KMS-11 (cell line): ENCODE measurements around the gene NUCB2.

Experiments used
- H2AFZ ChIP-seq: fragments of 200-600 bp; sonication (generic); 2 replicates; pipeline ENCODE4 v1.6.1; 2016; ENCODE audit warnings: antibody characterized with exemption, mixed run types, low read depth
- H3K27ac ChIP-seq: fragments of 200-600 bp; sonication (generic); 2 replicates; pipeline ENCODE4 v1.6.1; 2016; ENCODE audit warnings: mild to moderate bottlenecking, mixed run types
- H3K27me3 ChIP-seq: fragments of 200-600 bp; sonication (generic); 2 replicates; pipeline ENCODE4 v1.6.1; 2017; ENCODE audit warnings: mild to moderate bottlenecking, low read depth, mixed run types, moderate library complexity; ENCODE audit not compliant: insufficient read depth
- H3K36me3 ChIP-seq: fragments of 200-600 bp; sonication (generic); 2 replicates; pipeline ENCODE4 v1.6.1; 2017; ENCODE audit warnings: mild to moderate bottlenecking, mixed run types; ENCODE audit not compliant: insufficient read depth
- H3K4me1 ChIP-seq: fragments of 200-600 bp; sonication (generic); 2 replicates; pipeline ENCODE4 v1.6.1; 2016; ENCODE audit warnings: mild to moderate bottlenecking, low read depth, mixed run types; ENCODE audit not compliant: poor library complexity, severe bottlenecking
- H3K4me2 ChIP-seq: fragments of 200-600 bp; sonication (generic); 2 replicates; pipeline ENCODE4 v1.7.0; 2016; ENCODE audit warnings: mild to moderate bottlenecking, mixed run types
- H3K4me3 ChIP-seq: fragments of 200-600 bp; sonication (generic); IDR thresholded peaks from 2 replicates; pipeline ENCODE4 v1.6.1; 2017; ENCODE audit warnings: low read depth, low read length, mixed read lengths; ENCODE audit not compliant: insufficient read depth
- H3K79me2 ChIP-seq: fragments of 200-600 bp; sonication (generic); 2 replicates; pipeline ENCODE4 v1.6.1; 2016; ENCODE audit warnings: low read depth, mixed run types; ENCODE audit not compliant: insufficient read depth
- H3K9ac ChIP-seq: fragments of 200-600 bp; sonication (generic); 2 replicates; pipeline ENCODE4 v1.6.1; 2016; ENCODE audit warnings: mild to moderate bottlenecking, mixed run types
- H4K20me1 ChIP-seq: fragments of 200-600 bp; sonication (generic); 2 replicates; pipeline ENCODE4 v1.6.1; 2016; ENCODE audit warnings: mild to moderate bottlenecking, mixed run types; ENCODE audit not compliant: insufficient read depth
- TF ChIP-seq, protein P1 (sequence below): fragments of 200-600 bp; sonication (generic); conservative IDR thresholded peaks from 2 replicates; pipeline ENCODE4 v1.6.1; 2017; ENCODE audit warnings: low read depth, mild to moderate bottlenecking, antibody characterized with exemption, low read length, moderate library complexity, mixed read lengths

The NUCB2 gene

DNA sequence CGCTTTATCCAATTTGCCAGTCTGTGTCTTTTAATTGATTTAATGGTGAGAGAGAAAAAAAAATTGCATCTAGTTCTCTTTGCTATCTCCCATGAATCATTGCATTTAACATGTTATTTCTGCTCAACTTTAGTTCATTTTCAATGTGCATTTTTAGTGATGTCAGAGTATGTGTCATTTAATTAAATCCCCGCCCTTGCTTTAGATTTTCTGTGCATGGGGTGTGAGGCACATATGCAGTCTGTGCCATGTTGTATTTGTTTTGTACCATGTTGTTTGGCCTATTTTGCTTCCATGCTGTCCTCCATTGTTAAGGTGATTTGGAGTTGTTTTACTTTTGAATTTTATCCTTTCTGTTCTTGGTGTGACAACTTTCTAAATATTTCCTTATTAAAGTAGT lies 66.7 kb downstream of the NUCB2 start:
- no peak overlapping the region for H3K4me3 ChIP-seq
- H3K4me1 ChIP-seq = no peaks in the 10 kb centered on the region
- no peaks in the 10 kb centered on the region for H3K79me2 ChIP-seq
- no peak overlapping the region for H3K27ac ChIP-seq
- no peaks in the 10 kb centered on the region for H3K36me3 ChIP-seq
- H3K9ac ChIP-seq = no peak overlapping the region
- H3K27me3 ChIP-seq = no peaks in the 10 kb centered on the region
- H2AFZ ChIP-seq = no peak overlapping the region
- H3K4me2 ChIP-seq = no peak overlapping the region
- TF ChIP-seq, protein P1, sequence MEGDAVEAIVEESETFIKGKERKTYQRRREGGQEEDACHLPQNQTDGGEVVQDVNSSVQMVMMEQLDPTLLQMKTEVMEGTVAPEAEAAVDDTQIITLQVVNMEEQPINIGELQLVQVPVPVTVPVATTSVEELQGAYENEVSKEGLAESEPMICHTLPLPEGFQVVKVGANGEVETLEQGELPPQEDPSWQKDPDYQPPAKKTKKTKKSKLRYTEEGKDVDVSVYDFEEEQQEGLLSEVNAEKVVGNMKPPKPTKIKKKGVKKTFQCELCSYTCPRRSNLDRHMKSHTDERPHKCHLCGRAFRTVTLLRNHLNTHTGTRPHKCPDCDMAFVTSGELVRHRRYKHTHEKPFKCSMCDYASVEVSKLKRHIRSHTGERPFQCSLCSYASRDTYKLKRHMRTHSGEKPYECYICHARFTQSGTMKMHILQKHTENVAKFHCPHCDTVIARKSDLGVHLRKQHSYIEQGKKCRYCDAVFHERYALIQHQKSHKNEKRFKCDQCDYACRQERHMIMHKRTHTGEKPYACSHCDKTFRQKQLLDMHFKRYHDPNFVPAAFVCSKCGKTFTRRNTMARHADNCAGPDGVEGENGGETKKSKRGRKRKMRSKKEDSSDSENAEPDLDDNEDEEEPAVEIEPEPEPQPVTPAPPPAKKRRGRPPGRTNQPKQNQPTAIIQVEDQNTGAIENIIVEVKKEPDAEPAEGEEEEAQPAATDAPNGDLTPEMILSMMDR = no peak
- no peaks in the 10 kb centered on the region for H4K20me1 ChIP-seq

DNA sequence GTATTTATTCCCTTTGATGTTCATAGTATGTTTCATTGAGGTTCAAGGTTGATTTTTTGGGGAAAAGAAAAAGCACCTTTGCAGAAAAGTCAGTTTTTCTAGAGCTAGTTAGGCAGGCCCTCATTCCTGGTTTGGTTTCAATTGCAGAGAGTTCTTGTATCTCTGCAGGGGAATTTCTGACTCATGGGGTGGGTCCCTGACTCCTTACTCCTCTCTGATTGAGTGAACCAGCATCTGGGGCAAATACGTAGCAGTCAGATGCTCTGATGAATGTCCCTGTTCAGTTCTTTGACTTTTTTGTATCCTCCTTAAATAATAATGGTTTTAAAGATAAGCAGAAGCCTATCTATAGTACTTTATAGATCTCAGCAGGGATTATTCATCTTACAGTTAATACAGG lies 67.4 kb downstream of the NUCB2 start:
- no peaks in the 10 kb centered on the region for H3K27me3 ChIP-seq
- H3K4me2 ChIP-seq = no peak overlapping the region
- H4K20me1 ChIP-seq = no peaks in the 10 kb centered on the region
- no peak overlapping the region for H3K9ac ChIP-seq
- no peak overlapping the region for H3K27ac ChIP-seq
- H3K4me1 ChIP-seq = no peaks in the 10 kb centered on the region
- H3K79me2 ChIP-seq = no peaks in the 10 kb centered on the region
- H2AFZ ChIP-seq = no peak overlapping the region
- no peak overlapping the region for H3K4me3 ChIP-seq
- TF ChIP-seq, protein P1 = no peak
- no peaks in the 10 kb centered on the region for H3K36me3 ChIP-seq

DNA sequence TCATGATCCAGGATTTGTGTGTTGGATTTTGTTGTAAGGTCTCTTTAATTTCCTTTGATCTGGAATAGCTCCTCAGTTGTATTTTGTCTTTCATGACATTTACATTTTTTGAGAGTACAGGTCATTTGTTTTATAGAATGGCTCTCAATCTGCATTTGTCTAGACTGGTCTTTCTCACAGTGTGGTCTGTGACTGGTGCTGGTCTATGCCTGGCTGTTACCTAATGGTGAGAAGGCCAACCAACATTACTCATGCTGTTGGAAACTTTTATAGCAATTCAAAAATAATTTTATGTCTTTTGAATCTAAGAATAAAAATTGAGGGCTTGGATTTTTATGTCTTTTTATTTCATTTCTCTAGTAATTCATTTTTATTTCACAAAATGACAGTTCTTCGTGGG lies 71.1 kb downstream of the NUCB2 start:
- no peaks in the 10 kb centered on the region for H3K4me1 ChIP-seq
- H3K4me2 ChIP-seq = no peak overlapping the region
- H3K36me3 ChIP-seq = no peaks in the 10 kb centered on the region
- no peaks in the 10 kb centered on the region for H3K79me2 ChIP-seq
- H3K4me3 ChIP-seq = no peak overlapping the region
- H3K27ac ChIP-seq = no peak overlapping the region
- no peak overlapping the region for H3K9ac ChIP-seq
- no peaks in the 10 kb centered on the region for H4K20me1 ChIP-seq
- no peak overlapping the region for H2AFZ ChIP-seq
- TF ChIP-seq, protein P1 = no peak
- H3K27me3 ChIP-seq = no peaks in the 10 kb centered on the region

DNA sequence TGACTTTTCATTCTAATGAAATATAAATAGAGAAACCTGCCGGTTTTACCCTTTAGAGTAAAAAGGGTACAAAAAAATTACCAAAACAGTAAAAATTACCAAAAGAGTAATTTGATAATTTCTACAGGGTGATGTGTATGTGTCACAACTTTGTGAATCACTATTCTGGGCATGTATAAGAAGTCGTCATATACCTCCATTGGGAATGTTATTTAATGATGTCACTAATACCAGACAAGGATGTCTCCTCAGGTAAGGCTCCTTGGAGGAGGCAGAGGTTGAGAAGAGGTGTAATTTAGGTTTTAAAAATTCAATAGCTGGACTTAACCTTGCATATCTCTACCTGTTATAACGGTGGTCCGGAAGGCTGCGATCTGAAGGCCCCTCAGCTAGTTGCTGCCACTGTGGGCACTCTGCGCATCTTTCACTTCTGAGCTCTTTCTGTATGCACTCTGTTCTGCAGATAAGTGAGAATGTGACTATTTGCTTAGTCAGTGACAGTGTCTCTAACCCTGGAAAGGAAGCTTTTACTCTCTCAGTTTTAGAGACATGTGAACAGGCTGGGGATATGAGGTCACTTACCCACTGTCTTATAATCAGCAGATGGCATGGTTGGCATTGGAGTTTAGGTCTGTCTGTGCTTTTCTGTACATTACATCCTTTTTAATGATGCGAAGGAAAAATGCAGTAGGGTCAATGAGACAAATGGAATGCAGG lies 74.1 kb downstream of the NUCB2 start:
- Histone ChIP-seq H4K20me1 (no peaks in the 10 kb centered on the region), H3K9ac (no peak overlapping the region), H2AFZ (no peak overlapping the region), H3K27me3 (no peaks in the 10 kb centered on the region), H3K36me3 (no peaks in the 10 kb centered on the region), H3K4me3 (no peak overlapping the region), H3K4me2 (no peak overlapping the region), H3K4me1 (peaks cover 9% of the 10 kb centered on the region), H3K79me2 (no peaks in the 10 kb centered on the region), H3K27ac (no peak overlapping the region)
- TF ChIP-seq, protein P1 = no peak
